Upper lobe of left lung (tissue), 4 donors: ENCODE measurements around the gene MMP3.

Experiments used
- CTCF ChIP-seq, 6 experiments: fragments of 450-650 bp in 4 of 6; fragments of 200-600 bp in 2 of 6; sonication (generic) in 2 of 6; IDR thresholded peaks; one replicate each; pipeline ENCODE4 v1.5.1; 2016 to 2019; ENCODE audit warnings: antibody characterized with exemption in 6 of 6
- EP300 ChIP-seq, 4 donors: sonication (generic); formaldehyde crosslinking; IDR thresholded peaks; one replicate each; pipeline ENCODE4 v1.5.1; 2017; ENCODE audit warnings: antibody characterized with exemption in 4 of 4, control low read depth in 2 of 4
- POLR2A ChIP-seq, 4 donors: fragments of 450-650 bp; IDR thresholded peaks; one replicate each; pipeline ENCODE4 v1.5.1; 2016 to 2017; ENCODE audit warnings: antibody characterized with exemption in 4 of 4, mild to moderate bottlenecking in 2 of 4
- POLR2AphosphoS5 ChIP-seq, 2 donors: sonication (generic); formaldehyde crosslinking; IDR thresholded peaks; one replicate each; pipeline ENCODE4 v1.5.1; 2017; ENCODE audit warnings: antibody characterized with exemption in 2 of 2

GRCh38 chr11:102793677-102794290 lies 49.6 kb downstream of the MMP3 start:
- TF ChIP-seq CTCF (IDR thresholded peaks at IDR 0.05), result no peak
- TF ChIP-seq POLR2A (IDR thresholded peaks at IDR 0.05), result no peak
- no peak for TF ChIP-seq EP300 (IDR thresholded peaks at IDR 0.05)
- TF ChIP-seq POLR2AphosphoS5 (IDR thresholded peaks at IDR 0.05), result no peak
